Spleen (tissue), 11 donors: ENCODE results near the gene SPTBN1. TPM values are rescaled to one million over a fixed set of nuclear protein-coding genes. Genes with fewer than 3 reads are reported as not detected.

Experiments
- DNase-seq: peaks from one replicate; pipeline ENCODE4 v3.0.0-alpha.2; 2020
- H3K27ac ChIP-seq, 8 donors: fragments of 200-600 bp; sonication (generic) in 7 of 8; 1 replicate in 4 of 8; 2 replicates in 4 of 8; pipeline versions ENCODE4 v1.5.0 to v1.8.0; 2016 to 2021; ENCODE audit warnings: inconsistent platforms in 4 of 8, mild to moderate bottlenecking in 4 of 8, moderate library complexity in 1 of 8
- H3K27me3 ChIP-seq, 7 donors: fragments of 200-600 bp; sonication (generic) in 6 of 7; replicated peaks in 1 of 7; 1 replicate in 4 of 7; 2 replicates in 3 of 7; pipeline versions ENCODE4 v1.5.0 to v1.8.0; 2016 to 2021; ENCODE audit warnings: inconsistent platforms in 3 of 7, mild to moderate bottlenecking in 1 of 7
- H3K36me3 ChIP-seq, 6 donors: fragments of 200-600 bp; sonication (generic) in 5 of 6; 1 replicate in 4 of 6; 2 replicates in 2 of 6; pipeline versions ENCODE4 v1.5.0 to v1.8.0; 2016 to 2021; ENCODE audit warnings: inconsistent platforms in 2 of 6
- H3K4me1 ChIP-seq, 6 donors: fragments of 200-600 bp; sonication (generic) in 5 of 6; 1 replicate in 3 of 6; 2 replicates in 3 of 6; pipeline versions ENCODE4 v1.5.0 to v1.8.0; 2016 to 2021; ENCODE audit warnings: inconsistent platforms in 3 of 6
- H3K4me3 ChIP-seq, 8 donors: fragments of 200-600 bp; sonication (generic) in 7 of 8; 1 replicate in 4 of 8; 2 replicates in 4 of 8; pipeline versions ENCODE4 v1.5.0 to v1.8.0; 2016 to 2021; ENCODE audit warnings: inconsistent platforms in 4 of 8, mild to moderate bottlenecking in 4 of 8, moderate library complexity in 2 of 8
- H3K9me3 ChIP-seq, 8 donors: fragments of 200-600 bp; sonication (generic) in 7 of 8; 1 replicate in 4 of 8; 2 replicates in 4 of 8; pipeline versions ENCODE4 v1.5.0 to v1.8.0; 2016 to 2021; ENCODE audit warnings: inconsistent platforms in 4 of 8
- POLR2A ChIP-seq, 3 donors: fragments of 450-650 bp; IDR thresholded peaks; one replicate each; pipeline ENCODE4 v1.5.1; 2017; ENCODE audit warnings: antibody characterized with exemption in 3 of 3, mild to moderate bottlenecking in 1 of 3
- POLR2AphosphoS5 ChIP-seq, 3 donors: sonication (generic); formaldehyde crosslinking; IDR thresholded peaks; one replicate each; pipeline ENCODE4 v1.5.1; 2017; ENCODE audit warnings: antibody characterized with exemption in 3 of 3
- WGBS, 5 donors: extraction: QIAGEN DNeasy Blood & Tissue Kit in 3 of 5; methylation state at CpG; one replicate each; pipeline versions ENCODE4 v1.1.5 to v1.1.7; 2013 to 2018; 5-methylcytosine and 5-hydroxymethylcytosine counted together
- intact Hi-C: fragments of 100-400 bp; cut with DNase I; formaldehyde crosslinking; loops from one replicate; pipeline ENCODE4 v1.15.0; 2023; ENCODE audit warnings: low total_unique reads
- polyA plus RNA-seq, 3 donors: library from polyadenylated mRNA; stranded (reverse); fragments of 200-250 nt; gene quantifications; one replicate each; pipeline ENCODE4 v1.2.1, GENCODE V29; 2013
- total RNA-seq, 7 donors: library from RNA; depleted of rRNA in 3 of 7; stranded (reverse); fragments of >200 nt in 3 of 7; fragmentation: NEBNext Ultra II Directional in 4 of 7; extraction: Animal tissue kit (Norgen Biotek cat#: 25700) in 4 of 7; gene quantifications; one replicate each; pipeline versions ENCODE4 v1.1.0 to v1.2.1, GENCODE V29; 2016 to 2021
- TF ChIP-seq, protein P1 (sequence below), 11 experiments: fragments of 200-600 bp in 7 of 11; fragments of 450-650 bp in 4 of 11; sonication (generic) in 4 of 11; IDR thresholded peaks in 8 of 11; conservative IDR thresholded peaks in 3 of 11; 1 replicate in 7 of 11; 2 replicates in 4 of 11; pipeline versions ENCODE4 v1.4.0 to v1.8.0; 2016 to 2021; ENCODE audit warnings: antibody characterized with exemption in 11 of 11, inconsistent platforms in 4 of 11, mild to moderate bottlenecking in 1 of 11
- donor health status: healthy with polysubstance abuse.
- donor health status: DM: no; HTN: no; CAD: no; lungs with moderate emphysema.
- donor health status: DM: no; HTN: no; CAD: no.
- donor health status: Bipolar disorder and iron deficiency.
- donor health status: healthy.
- donor health status: DM: no; HTN: no; CAD: no.
- donor health status: DM: yes; HTN: yes; CAD: no.

Gene SPTBN1
- total and polyA plus RNA-seq, 10 donors, result 32.7 to 352 (median 269) TPM

DNA sequence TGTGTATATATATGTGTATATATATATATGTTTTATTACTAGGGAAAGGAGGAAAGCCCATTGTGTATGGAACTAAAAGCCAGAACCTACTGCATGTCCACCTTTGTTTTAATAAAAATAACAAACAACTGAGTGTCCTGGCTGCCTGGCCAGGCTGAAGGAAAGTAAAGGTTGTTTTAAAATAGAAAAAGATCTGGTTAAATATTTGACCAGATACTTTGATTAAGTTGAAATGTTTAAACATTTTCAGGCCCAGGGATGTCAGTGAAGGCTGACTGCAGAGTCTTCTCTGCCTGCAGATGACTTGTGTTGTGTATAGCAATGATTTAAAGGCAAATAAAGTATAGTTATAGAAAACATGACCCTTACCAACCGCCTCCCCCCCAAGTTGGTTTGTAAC is 22.8 kb downstream of the SPTBN1 start:
- intact Hi-C loops, result no loop called here
- 87 to 97% (median 94%) methylated on average over 1 of the region's 1 CpG for WGBS, 5 donors

DNA sequence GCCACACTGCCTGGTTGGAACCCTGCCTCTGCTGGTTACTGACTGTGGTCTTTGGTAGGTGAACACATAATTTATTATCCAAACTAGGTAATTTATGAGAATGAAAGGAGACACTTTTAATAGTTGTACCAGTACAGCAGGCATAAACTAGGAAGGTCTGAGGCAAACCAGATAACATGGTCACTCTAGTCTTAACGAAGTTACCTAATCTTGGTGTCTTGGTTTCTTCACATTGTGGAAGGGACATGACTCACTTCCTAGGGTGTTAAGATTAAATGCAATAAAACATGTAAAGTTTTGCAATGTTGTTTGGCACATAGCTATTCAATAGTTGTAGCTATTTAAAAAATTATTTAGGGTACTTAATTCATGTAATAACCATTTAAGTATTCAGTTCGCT is 23.3 kb downstream of the SPTBN1 start:
- H3K27me3 ChIP-seq, result no peaks in the 10 kb centered on the region
- no peaks in the 10 kb centered on the region for H3K36me3 ChIP-seq
- intact Hi-C loops, result no loop called here
- H3K9me3 ChIP-seq, result peaks cover 0 to 17% (median 5%) of the 10 kb centered on the region in 8 donors
- peak overlapping the region in 1 of 8 donors; percentile 9 for H3K27ac ChIP-seq
- TF ChIP-seq POLR2A (IDR thresholded peaks at IDR 0.05) (no peak), POLR2AphosphoS5 (IDR thresholded peaks at IDR 0.05) (no peak)
- TF ChIP-seq, protein P1, sequence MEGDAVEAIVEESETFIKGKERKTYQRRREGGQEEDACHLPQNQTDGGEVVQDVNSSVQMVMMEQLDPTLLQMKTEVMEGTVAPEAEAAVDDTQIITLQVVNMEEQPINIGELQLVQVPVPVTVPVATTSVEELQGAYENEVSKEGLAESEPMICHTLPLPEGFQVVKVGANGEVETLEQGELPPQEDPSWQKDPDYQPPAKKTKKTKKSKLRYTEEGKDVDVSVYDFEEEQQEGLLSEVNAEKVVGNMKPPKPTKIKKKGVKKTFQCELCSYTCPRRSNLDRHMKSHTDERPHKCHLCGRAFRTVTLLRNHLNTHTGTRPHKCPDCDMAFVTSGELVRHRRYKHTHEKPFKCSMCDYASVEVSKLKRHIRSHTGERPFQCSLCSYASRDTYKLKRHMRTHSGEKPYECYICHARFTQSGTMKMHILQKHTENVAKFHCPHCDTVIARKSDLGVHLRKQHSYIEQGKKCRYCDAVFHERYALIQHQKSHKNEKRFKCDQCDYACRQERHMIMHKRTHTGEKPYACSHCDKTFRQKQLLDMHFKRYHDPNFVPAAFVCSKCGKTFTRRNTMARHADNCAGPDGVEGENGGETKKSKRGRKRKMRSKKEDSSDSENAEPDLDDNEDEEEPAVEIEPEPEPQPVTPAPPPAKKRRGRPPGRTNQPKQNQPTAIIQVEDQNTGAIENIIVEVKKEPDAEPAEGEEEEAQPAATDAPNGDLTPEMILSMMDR (IDR thresholded peaks at IDR 0.05 in 8 of 11, conservative IDR thresholded peaks at IDR 0.05 in 3 of 11), result no peak
- H3K4me3 ChIP-seq, result no peak overlapping the region
- H3K4me1 ChIP-seq, result peaks cover 0 to 45% (median 17%) of the 10 kb centered on the region in 6 donors
- no peak for DNase-seq
- 59 to 86% (median 75%) methylated on average over 2 of the region's 2 CpGs for WGBS, 5 donors

More for the DNA sequence above, 22.8 kb downstream of the SPTBN1 start:
- Histone ChIP-seq H3K4me1 (peaks cover 0 to 44% (median 16%) of the 10 kb centered on the region in 6 donors), H3K27ac (peak overlapping the region in 2 of 8 donors; percentile 9 to 69), H3K4me3 (no peak overlapping the region), H3K36me3 (no peaks in the 10 kb centered on the region), H3K9me3 (peaks cover 0 to 17% (median 5%) of the 10 kb centered on the region in 8 donors), H3K27me3 (no peaks in the 10 kb centered on the region)
- no peak for DNase-seq
- TF ChIP-seq POLR2AphosphoS5 (IDR thresholded peaks at IDR 0.05), result no peak
- TF ChIP-seq, protein P1 (IDR thresholded peaks at IDR 0.05 in 8 of 11, conservative IDR thresholded peaks at IDR 0.05 in 3 of 11), result no peak

DNA sequence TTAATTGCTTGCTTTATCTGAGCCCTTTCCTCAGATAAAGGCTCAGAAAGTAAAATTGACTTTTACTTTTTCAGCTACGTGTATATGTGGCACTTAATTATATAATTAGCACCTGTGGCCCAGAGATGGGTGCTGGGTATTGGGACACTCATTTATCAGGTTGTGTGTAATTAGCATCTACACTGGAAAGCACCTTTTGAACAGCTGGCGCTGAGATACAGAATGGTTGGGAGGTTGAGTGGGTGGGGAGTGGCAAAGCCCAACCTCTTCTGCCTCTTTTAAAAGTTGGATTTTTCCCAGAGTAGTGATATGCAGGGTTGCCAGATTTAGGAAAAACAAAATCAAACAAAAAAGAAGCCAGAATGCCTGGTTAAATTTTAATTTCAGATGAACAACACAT is 23.9 kb downstream of the SPTBN1 start:
- intact Hi-C loops, result no loop called here
- Histone ChIP-seq H3K36me3 (no peaks in the 10 kb centered on the region), H3K4me1 (peaks cover 0 to 41% (median 17%) of the 10 kb centered on the region in 6 donors), H3K27ac (no peak overlapping the region), H3K27me3 (no peaks in the 10 kb centered on the region), H3K4me3 (no peak overlapping the region), H3K9me3 (peaks cover 0 to 17% (median 5%) of the 10 kb centered on the region in 8 donors)
- WGBS, 5 donors, result 70 to 89% (median 81%) methylated on average over 2 of the region's 2 CpGs
- TF ChIP-seq POLR2AphosphoS5 (IDR thresholded peaks at IDR 0.05), result no peak
- TF ChIP-seq, protein P1 (IDR thresholded peaks at IDR 0.05 in 8 of 11, conservative IDR thresholded peaks at IDR 0.05 in 3 of 11), result no peak
- TF ChIP-seq POLR2A (IDR thresholded peaks at IDR 0.05), result no peak
- no peak for DNase-seq

DNA sequence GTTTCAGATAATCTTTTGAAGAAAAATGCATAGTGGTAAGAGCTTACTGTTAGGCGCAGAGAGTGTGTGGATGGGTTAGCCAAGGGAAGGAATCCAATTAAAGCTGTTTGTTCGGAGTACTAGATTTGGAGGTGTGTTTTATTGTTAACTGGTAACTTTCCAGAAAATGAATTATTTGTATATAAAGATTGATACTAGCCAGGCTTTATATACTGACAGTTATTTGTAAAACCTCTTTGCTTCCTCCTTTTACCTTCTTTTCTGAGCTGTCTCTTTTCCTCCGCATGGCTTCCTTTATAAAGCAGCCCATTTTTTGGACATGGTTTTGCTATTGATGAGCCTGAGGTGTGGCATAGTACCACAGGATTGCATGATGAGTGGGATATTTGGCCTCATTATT is 25.6 kb downstream of the SPTBN1 start:
- Histone ChIP-seq H3K4me3 (no peak overlapping the region), H3K4me1 (peaks cover 0 to 40% (median 14%) of the 10 kb centered on the region in 6 donors), H3K27me3 (no peaks in the 10 kb centered on the region), H3K9me3 (peaks cover 0 to 21% (median 5%) of the 10 kb centered on the region in 8 donors), H3K36me3 (peaks cover 0 to 5% (median 0%) of the 10 kb centered on the region in 6 donors), H3K27ac (no peak overlapping the region)
- TF ChIP-seq, protein P1 (IDR thresholded peaks at IDR 0.05 in 8 of 11, conservative IDR thresholded peaks at IDR 0.05 in 3 of 11), result no peak
- TF ChIP-seq POLR2AphosphoS5 (IDR thresholded peaks at IDR 0.05) (no peak), POLR2A (IDR thresholded peaks at IDR 0.05) (no peak)
- intact Hi-C loops, result no loop called here
- WGBS, 5 donors, result 90 to 97% (median 94%) methylated on average over 3 of the region's 3 CpGs
- no peak for DNase-seq
